ENCODE data around the gene CRHBP.

DNA sequence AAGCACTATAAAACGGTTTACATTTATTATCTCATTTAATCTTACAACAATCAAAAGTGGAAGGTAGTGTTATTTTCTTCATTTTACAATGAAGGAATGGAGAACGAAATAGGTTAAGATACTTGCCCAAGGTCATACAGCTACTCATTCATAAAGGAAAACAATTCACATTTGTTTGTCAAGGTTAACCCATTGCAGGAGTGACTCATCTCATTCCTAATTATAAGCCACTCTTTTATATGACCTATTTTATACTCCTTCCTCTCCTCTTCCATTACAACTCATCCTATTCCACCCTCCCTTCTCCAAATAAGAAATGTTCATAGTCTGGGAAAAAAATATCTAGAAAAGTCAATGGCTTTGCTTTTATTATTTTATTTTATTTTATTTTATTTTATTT is 29.6 kb downstream of the CRHBP start:
- TF ChIP-seq EZH2 (IDR thresholded peaks at IDR 0.05) (no peak), EZH2phosphoT487 (IDR thresholded peaks at IDR 0.05) (no peak)
- TF ChIP-seq, protein P1, sequence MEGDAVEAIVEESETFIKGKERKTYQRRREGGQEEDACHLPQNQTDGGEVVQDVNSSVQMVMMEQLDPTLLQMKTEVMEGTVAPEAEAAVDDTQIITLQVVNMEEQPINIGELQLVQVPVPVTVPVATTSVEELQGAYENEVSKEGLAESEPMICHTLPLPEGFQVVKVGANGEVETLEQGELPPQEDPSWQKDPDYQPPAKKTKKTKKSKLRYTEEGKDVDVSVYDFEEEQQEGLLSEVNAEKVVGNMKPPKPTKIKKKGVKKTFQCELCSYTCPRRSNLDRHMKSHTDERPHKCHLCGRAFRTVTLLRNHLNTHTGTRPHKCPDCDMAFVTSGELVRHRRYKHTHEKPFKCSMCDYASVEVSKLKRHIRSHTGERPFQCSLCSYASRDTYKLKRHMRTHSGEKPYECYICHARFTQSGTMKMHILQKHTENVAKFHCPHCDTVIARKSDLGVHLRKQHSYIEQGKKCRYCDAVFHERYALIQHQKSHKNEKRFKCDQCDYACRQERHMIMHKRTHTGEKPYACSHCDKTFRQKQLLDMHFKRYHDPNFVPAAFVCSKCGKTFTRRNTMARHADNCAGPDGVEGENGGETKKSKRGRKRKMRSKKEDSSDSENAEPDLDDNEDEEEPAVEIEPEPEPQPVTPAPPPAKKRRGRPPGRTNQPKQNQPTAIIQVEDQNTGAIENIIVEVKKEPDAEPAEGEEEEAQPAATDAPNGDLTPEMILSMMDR (IDR thresholded peaks at IDR 0.05), result no peak
